ENCODE data around the gene CLDND2. TPM values are rescaled to one million over a fixed set of nuclear protein-coding genes. Genes with fewer than 3 reads are reported as not detected.

Gene CLDND2
- total and polyA plus RNA-seq, 2 of the 8 experiments (the other 6 are each of a cell fraction or from before 2014, with no cell fraction given), result 0.21 to 0.56 TPM

GRCh38 chr19:51357952-51358351, 10.9 kb downstream of the CLDND2 start:
- H2BK5ac ChIP-seq (ENCODE audit: low read depth, low read length), result no peak overlapping the region
- H3K23ac ChIP-seq (ENCODE audit: insufficient read length), result no peak overlapping the region
- no peak overlapping the region for H3K18ac ChIP-seq (ENCODE audit: extremely low read depth, low read length)
- H3K4me2 ChIP-seq (ENCODE audit: insufficient read depth in 1 of 2, low read depth in 2 of 2, low read length in 2 of 2), result no peak overlapping the region
- no peak overlapping the region for H2BK12ac ChIP-seq (ENCODE audit: low read depth, low read length)
- no peak for DNase-seq (ENCODE audit: low read depth in 1 of 2, low spot score in 2 of 2)
- no peak overlapping the region for H3K14ac ChIP-seq (ENCODE audit: insufficient read length)
- no peak overlapping the region for H4K8ac ChIP-seq (ENCODE audit: extremely low read depth, insufficient read depth, low read length)
- H3K4me3 ChIP-seq (ENCODE audit: extremely low read depth in 1 of 4, insufficient read depth in 2 of 4, low read depth in 3 of 4, low read length in 4 of 4), result no peak overlapping the region
- H3K36me3 ChIP-seq (ENCODE audit: control insufficient read depth in 2 of 4, insufficient read depth in 4 of 4, low read length in 3 of 4), result no peaks in the 10 kb centered on the region
- H3K4ac ChIP-seq (replicated peaks; ENCODE audit: insufficient read length, low read depth, low read length), result no peak overlapping the region
- H2BK15ac ChIP-seq (ENCODE audit: low read length), result no peak overlapping the region
- no peaks in the 10 kb centered on the region for H3K23me2 ChIP-seq (ENCODE audit: low read depth, low read length)
- H4K5ac ChIP-seq (ENCODE audit: insufficient read length, low read depth, low read length), result no peak overlapping the region
- no peaks in the 10 kb centered on the region for H4K20me1 ChIP-seq (replicated peaks in 1 of 2; ENCODE audit: control insufficient read depth in 1 of 2, insufficient read depth in 2 of 2, low read length in 2 of 2)
- no peaks in the 10 kb centered on the region for H3K79me1 ChIP-seq (ENCODE audit: low read depth, low read length)
- H3K4me1 ChIP-seq (replicated peaks in 1 of 4; ENCODE audit: control insufficient read depth in 3 of 4, insufficient read depth in 4 of 4, low read length in 3 of 4), result peaks cover 5 to 9% (median 7%) of the 10 kb centered on the region in 4 experiments
- no peak overlapping the region for H2BK20ac ChIP-seq (ENCODE audit: low read length)
- ChIA-PET POLR2A (ENCODE audit: partially characterized antibody) (no interaction called here), CTCF (ENCODE audit: partially characterized antibody) (no interaction called here)
- no peak for FAIRE-seq
- no peak overlapping the region for H4K91ac ChIP-seq (replicated peaks; ENCODE audit: insufficient read length, low read length)
- no peak overlapping the region for H2AFZ ChIP-seq (ENCODE audit: low read length)
- no peaks in the 10 kb centered on the region for H3K79me2 ChIP-seq (ENCODE audit: control insufficient read depth in 1 of 2, insufficient read depth in 2 of 2, low read length in 2 of 2)
- H3K27ac ChIP-seq (ENCODE audit: low read depth, low read length), result no peak overlapping the region
- H2AK5ac ChIP-seq (ENCODE audit: low read depth, low read length), result no peak overlapping the region
- H3K27me3 ChIP-seq (replicated peaks in 1 of 4; ENCODE audit: control insufficient read depth in 3 of 4, extremely low read depth in 1 of 4, insufficient read depth in 3 of 4, low read length in 3 of 4), result no peaks in the 10 kb centered on the region
- H3K9ac ChIP-seq (replicated peaks in 1 of 4; ENCODE audit: extremely low read depth in 1 of 4, low read depth in 3 of 4, low read length in 3 of 4), result no peak overlapping the region
- no peak overlapping the region for H3K56ac ChIP-seq (replicated peaks; ENCODE audit: insufficient read length, low read depth, low read length)
- H3K9me3 ChIP-seq (ENCODE audit: insufficient read depth in 2 of 2, low read depth in 1 of 2, low read length in 1 of 2), result no peaks in the 10 kb centered on the region
- WGBS, 2 experiments (ENCODE audit: extremely low coverage in 1 of 2, insufficient coverage in 1 of 2, insufficient read length in 1 of 2, insufficient replicate concordance in 2 of 2, low coverage in 1 of 2, low lambda C conversion rate in 2 of 2, missing lambda C conversion rate in 1 of 2), result 91% methylated on average over 7 of the region's 7 CpGs; no CpG with 5 or more reads in 1 of the 2 experiments
- H2BK120ac ChIP-seq (replicated peaks; ENCODE audit: low read depth, low read length), result no peak overlapping the region
- TF ChIP-seq CHD7 (IDR thresholded peaks at IDR 0.05; ENCODE audit: insufficient replicate concordance, low read length), result no peak

All from H1 (cell line).